Measurements from ENCODE around the gene ROBO1. TPM values are rescaled to one million over a fixed set of nuclear protein-coding genes. Genes with fewer than 3 reads are reported as not detected.
A peak's percentile ranks its signal among the peaks of the same experiment; 100 is the strongest.
"Not testable (repeated sequence)": the region's sequence is repeated elsewhere in the genome, so short reads cannot be mapped to it uniquely, and the experiment has no call there.

ROBO1 gene
- total RNA-seq, 1 experiment from 2014 or later = 34.5 TPM

GRCh38 chr3:79183496-79183895, 584.3 kb downstream of the ROBO1 start:
- Histone ChIP-seq H3K36me3 (replicated peaks; ENCODE audit: control insufficient read depth, insufficient read depth, low read length) (no peaks in the 10 kb centered on the region), H3K4me3 (ENCODE audit: insufficient read depth, low read depth, low read length) (no peak overlapping the region)

GRCh38 chr3:79178471-79179180, 589.2 kb downstream of the ROBO1 start:
- DNase-seq = peak; percentile 7
- Histone ChIP-seq H3K4me3 (ENCODE audit: insufficient read depth, low read depth, low read length) (no peak overlapping the region), H3K27me3 (ENCODE audit: control insufficient read depth, insufficient read depth, low read length) (no peaks in the 10 kb centered on the region), H3K36me3 (replicated peaks; ENCODE audit: control insufficient read depth, insufficient read depth, low read length) (no peaks in the 10 kb centered on the region)

More at GRCh38 chr3:79183496-79183895, 584.3 kb downstream of the ROBO1 start:
- no peak for DNase-seq
- H3K27me3 ChIP-seq (ENCODE audit: control insufficient read depth, insufficient read depth, low read length) = no peaks in the 10 kb centered on the region

GRCh38 chr3:79175870-79176269, 591.9 kb downstream of the ROBO1 start:
- H3K4me3 ChIP-seq (ENCODE audit: insufficient read depth, low read depth, low read length) = no peak overlapping the region
- no peaks in the 10 kb centered on the region for H3K36me3 ChIP-seq (replicated peaks; ENCODE audit: control insufficient read depth, insufficient read depth, low read length)
- H3K27me3 ChIP-seq (ENCODE audit: control insufficient read depth, insufficient read depth, low read length) = no peaks in the 10 kb centered on the region
- no peak for DNase-seq

GRCh38 chr3:79173259-79173658, 594.5 kb downstream of the ROBO1 start:
- H3K27me3 ChIP-seq (ENCODE audit: control insufficient read depth, insufficient read depth, low read length); DNase-seq; H3K4me3 ChIP-seq (ENCODE audit: insufficient read depth, low read depth, low read length); H3K36me3 ChIP-seq (replicated peaks; ENCODE audit: control insufficient read depth, insufficient read depth, low read length): not testable (repeated sequence)

GRCh38 chr3:79172241-79172640, 595.6 kb downstream of the ROBO1 start:
- no peak for DNase-seq
- no peaks in the 10 kb centered on the region for H3K27me3 ChIP-seq (ENCODE audit: control insufficient read depth, insufficient read depth, low read length)
- no peak overlapping the region for H3K4me3 ChIP-seq (ENCODE audit: insufficient read depth, low read depth, low read length)
- H3K36me3 ChIP-seq (replicated peaks; ENCODE audit: control insufficient read depth, insufficient read depth, low read length) = no peaks in the 10 kb centered on the region

- Histone ChIP-seq H3K4me3 (ENCODE audit: insufficient read depth, low read depth, low read length) (no peak overlapping the region), H3K36me3 (replicated peaks; ENCODE audit: control insufficient read depth, insufficient read depth, low read length) (no peaks in the 10 kb centered on the region), H3K27me3 (ENCODE audit: control insufficient read depth, insufficient read depth, low read length) (no peaks in the 10 kb centered on the region)
- peak; percentile 13 for DNase-seq
Observed at GRCh38 chr3:79170021-79170420, 597.8 kb downstream of the ROBO1 start.

GRCh38 chr3:79167651-79168416, 600.0 kb downstream of the ROBO1 start:
- no peak for DNase-seq
- H3K36me3 ChIP-seq (replicated peaks; ENCODE audit: control insufficient read depth, insufficient read depth, low read length) = no peaks in the 10 kb centered on the region
- H3K27me3 ChIP-seq (ENCODE audit: control insufficient read depth, insufficient read depth, low read length) = no peaks in the 10 kb centered on the region
- H3K4me3 ChIP-seq (ENCODE audit: insufficient read depth, low read depth, low read length) = no peak overlapping the region

GRCh38 chr3:79162653-79163052, 605.1 kb downstream of the ROBO1 start:
- Histone ChIP-seq H3K27me3 (ENCODE audit: control insufficient read depth, insufficient read depth, low read length) (no peaks in the 10 kb centered on the region), H3K4me3 (ENCODE audit: insufficient read depth, low read depth, low read length) (no peak overlapping the region), H3K36me3 (replicated peaks; ENCODE audit: control insufficient read depth, insufficient read depth, low read length) (no peaks in the 10 kb centered on the region)
- no peak for DNase-seq

- H3K36me3 ChIP-seq (replicated peaks; ENCODE audit: control insufficient read depth, insufficient read depth, low read length) = no peaks in the 10 kb centered on the region
- no peaks in the 10 kb centered on the region for H3K27me3 ChIP-seq (ENCODE audit: control insufficient read depth, insufficient read depth, low read length)
- DNase-seq = no peak
- no peak overlapping the region for H3K4me3 ChIP-seq (ENCODE audit: insufficient read depth, low read depth, low read length)
Observed at GRCh38 chr3:79161941-79162340, 605.9 kb downstream of the ROBO1 start.

- no peak for DNase-seq
- no peaks in the 10 kb centered on the region for H3K27me3 ChIP-seq (ENCODE audit: control insufficient read depth, insufficient read depth, low read length)
- no peak overlapping the region for H3K4me3 ChIP-seq (ENCODE audit: insufficient read depth, low read depth, low read length)
Observed at GRCh38 chr3:79160421-79160820, 607.4 kb downstream of the ROBO1 start.

GRCh38 chr3:79159736-79160135, 608.1 kb downstream of the ROBO1 start:
- no peak for DNase-seq
- Histone ChIP-seq H3K36me3 (replicated peaks; ENCODE audit: control insufficient read depth, insufficient read depth, low read length) (no peaks in the 10 kb centered on the region), H3K4me3 (ENCODE audit: insufficient read depth, low read depth, low read length) (no peak overlapping the region), H3K27me3 (ENCODE audit: control insufficient read depth, insufficient read depth, low read length) (no peaks in the 10 kb centered on the region)

More at GRCh38 chr3:79160421-79160820, 607.4 kb downstream of the ROBO1 start:
- H3K36me3 ChIP-seq (replicated peaks; ENCODE audit: control insufficient read depth, insufficient read depth, low read length) = no peaks in the 10 kb centered on the region

GRCh38 chr3:79157191-79157590, 610.6 kb downstream of the ROBO1 start:
- Histone ChIP-seq H3K36me3 (replicated peaks; ENCODE audit: control insufficient read depth, insufficient read depth, low read length) (no peaks in the 10 kb centered on the region), H3K27me3 (ENCODE audit: control insufficient read depth, insufficient read depth, low read length) (no peaks in the 10 kb centered on the region), H3K4me3 (ENCODE audit: insufficient read depth, low read depth, low read length) (no peak overlapping the region)
- DNase-seq = no peak

- no peaks in the 10 kb centered on the region for H3K36me3 ChIP-seq (replicated peaks; ENCODE audit: control insufficient read depth, insufficient read depth, low read length)
- no peak overlapping the region for H3K4me3 ChIP-seq (ENCODE audit: insufficient read depth, low read depth, low read length)
- H3K27me3 ChIP-seq (ENCODE audit: control insufficient read depth, insufficient read depth, low read length) = no peaks in the 10 kb centered on the region
- no peak for DNase-seq
Observed at GRCh38 chr3:79154865-79155264, 612.9 kb downstream of the ROBO1 start.

GRCh38 chr3:79148786-79149185, 619.0 kb downstream of the ROBO1 start:
- Histone ChIP-seq H3K4me3 (ENCODE audit: insufficient read depth, low read depth, low read length) (no peak overlapping the region), H3K27me3 (ENCODE audit: control insufficient read depth, insufficient read depth, low read length) (no peaks in the 10 kb centered on the region), H3K36me3 (replicated peaks; ENCODE audit: control insufficient read depth, insufficient read depth, low read length) (no peaks in the 10 kb centered on the region)
- no peak for DNase-seq

- Histone ChIP-seq H3K36me3 (replicated peaks; ENCODE audit: control insufficient read depth, insufficient read depth, low read length) (no peaks in the 10 kb centered on the region), H3K4me3 (ENCODE audit: insufficient read depth, low read depth, low read length) (no peak overlapping the region), H3K27me3 (ENCODE audit: control insufficient read depth, insufficient read depth, low read length) (no peaks in the 10 kb centered on the region)
- DNase-seq = no peak
Observed at GRCh38 chr3:79146024-79146423, 621.8 kb downstream of the ROBO1 start.

All from H7 (cell line).